GM20000 (cell line): ENCODE results near the gene NANOG.
"Not testable (repeated sequence)": the region's sequence is repeated elsewhere in the genome, so short reads cannot be mapped to it uniquely, and the experiment has no call there.

Experiments
- DNase-seq: peaks from one replicate; pipeline ENCODE4 v3.0.0; 2012; ENCODE audit warnings: low spot score
- TF ChIP-seq, protein P1 (sequence below): IDR thresholded peaks from 2 replicates; pipeline ENCODE4 v1.5.1; 2012; ENCODE audit warnings: mild to moderate bottlenecking, control low read depth; ENCODE audit errors: extremely low read depth, missing control alignments

NANOG gene

GRCh38 chr12:7793211-7793610 is 4.0 kb downstream of the NANOG start:
- TF ChIP-seq, protein P1, sequence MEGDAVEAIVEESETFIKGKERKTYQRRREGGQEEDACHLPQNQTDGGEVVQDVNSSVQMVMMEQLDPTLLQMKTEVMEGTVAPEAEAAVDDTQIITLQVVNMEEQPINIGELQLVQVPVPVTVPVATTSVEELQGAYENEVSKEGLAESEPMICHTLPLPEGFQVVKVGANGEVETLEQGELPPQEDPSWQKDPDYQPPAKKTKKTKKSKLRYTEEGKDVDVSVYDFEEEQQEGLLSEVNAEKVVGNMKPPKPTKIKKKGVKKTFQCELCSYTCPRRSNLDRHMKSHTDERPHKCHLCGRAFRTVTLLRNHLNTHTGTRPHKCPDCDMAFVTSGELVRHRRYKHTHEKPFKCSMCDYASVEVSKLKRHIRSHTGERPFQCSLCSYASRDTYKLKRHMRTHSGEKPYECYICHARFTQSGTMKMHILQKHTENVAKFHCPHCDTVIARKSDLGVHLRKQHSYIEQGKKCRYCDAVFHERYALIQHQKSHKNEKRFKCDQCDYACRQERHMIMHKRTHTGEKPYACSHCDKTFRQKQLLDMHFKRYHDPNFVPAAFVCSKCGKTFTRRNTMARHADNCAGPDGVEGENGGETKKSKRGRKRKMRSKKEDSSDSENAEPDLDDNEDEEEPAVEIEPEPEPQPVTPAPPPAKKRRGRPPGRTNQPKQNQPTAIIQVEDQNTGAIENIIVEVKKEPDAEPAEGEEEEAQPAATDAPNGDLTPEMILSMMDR = no peak
- no peak for DNase-seq

DNA sequence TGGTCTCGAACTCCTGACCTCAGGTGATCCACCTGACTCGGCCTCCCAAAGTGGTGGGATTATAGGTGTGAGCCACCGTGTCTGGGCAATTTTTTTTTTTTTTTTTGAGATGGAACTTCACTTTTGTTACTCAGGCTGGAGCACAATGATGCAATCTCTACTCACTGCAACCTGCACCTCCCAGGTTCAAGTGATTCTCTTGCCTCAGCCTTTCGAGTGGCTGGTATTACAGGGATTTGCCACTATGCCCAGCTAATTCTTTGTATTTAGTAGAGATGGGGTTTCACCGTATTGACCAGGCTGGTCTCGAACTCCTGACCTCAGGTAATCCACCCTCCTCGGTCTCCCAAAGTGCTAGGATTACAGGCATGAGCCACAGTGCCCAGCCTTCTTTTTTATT is 8.1 kb downstream of the NANOG start:
- DNase-seq = not testable (repeated sequence)

DNA sequence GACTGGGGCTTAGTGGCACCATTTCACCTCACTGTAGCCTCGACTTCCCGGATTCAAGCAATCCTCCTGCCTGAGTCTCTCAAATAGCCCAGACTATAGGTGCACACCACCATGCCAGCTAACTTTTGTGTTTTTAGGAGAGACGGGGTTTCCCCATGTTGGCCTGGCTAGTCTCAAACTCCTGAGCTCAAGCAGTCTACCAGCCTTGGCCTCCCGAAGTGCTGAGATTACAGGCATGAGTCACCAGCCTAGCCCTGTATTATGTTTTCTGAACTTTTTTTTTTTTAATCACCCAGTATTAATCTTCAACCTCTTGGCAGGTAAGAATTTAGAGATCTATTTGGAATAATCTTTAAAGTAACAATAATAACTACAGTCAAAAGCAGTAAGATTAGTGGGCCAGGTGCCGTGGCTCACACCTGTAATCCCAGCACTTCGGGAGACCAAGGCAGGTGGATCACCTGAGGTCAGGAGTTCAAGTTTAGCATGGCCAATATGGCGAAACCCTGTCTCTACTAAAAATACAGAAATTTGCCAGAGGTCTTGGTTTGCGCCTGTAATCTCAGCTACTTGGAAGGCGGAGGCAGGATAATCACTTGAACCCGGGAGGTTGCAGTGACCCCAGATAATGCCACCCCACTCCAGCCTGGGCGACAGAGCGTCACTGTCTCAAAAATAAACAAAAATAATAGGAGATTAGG is 8.6 kb downstream of the NANOG start:
- DNase-seq = no peak

DNA sequence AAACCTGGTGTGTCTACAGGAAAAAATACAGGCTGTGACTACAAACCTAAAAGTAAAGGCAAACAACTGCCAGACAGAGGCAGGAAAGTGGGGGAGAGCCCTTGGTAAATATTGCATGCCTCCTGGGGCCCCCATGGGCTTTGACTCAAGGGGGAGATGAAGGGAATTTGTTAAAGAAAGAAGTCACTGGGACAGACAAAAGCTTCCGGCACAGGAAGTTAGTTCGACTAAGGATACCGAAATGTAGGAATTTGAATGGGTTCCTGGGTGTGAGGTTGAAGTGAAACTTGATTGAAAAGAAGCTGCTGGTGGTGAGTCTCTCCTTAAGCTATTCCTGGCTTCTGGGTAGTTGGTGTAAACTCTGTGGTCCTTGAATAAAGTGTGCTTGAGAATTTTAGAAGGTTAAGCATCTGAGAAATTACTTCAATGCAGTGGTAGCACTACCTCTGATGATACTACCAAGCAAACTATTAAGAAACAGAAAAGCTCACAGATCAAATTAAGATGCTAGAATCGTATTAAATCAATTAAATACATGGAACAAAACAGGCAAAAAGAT is 9.6 kb downstream of the NANOG start:
- DNase-seq = not testable (repeated sequence)

More for the DNA sequence above, 8.6 kb downstream of the NANOG start:
- TF ChIP-seq, protein P1 = no peak

DNA sequence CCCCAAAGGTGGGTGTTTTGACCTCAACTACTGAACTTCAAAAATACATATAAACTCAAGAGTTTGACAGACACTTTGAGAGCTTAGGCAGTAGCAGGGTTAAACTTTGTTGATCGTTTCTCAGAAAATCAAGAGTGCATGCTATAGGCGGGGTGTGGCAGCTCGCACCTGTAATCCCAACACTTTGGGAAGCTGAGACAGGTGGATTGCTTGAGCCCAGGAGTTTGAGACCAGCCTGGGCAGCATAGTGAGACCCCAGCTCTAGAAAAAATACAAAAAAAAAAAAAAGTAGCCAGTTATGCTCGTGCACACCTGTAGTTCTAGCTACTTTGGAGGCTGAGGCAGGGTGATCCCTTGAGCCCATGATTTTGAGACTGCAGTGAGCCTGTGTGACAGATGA is 12.3 kb downstream of the NANOG start:
- no peak for DNase-seq
- TF ChIP-seq, protein P1 = no peak

GRCh38 chr12:7806319-7806718 is 17.1 kb downstream of the NANOG start:
- not testable (repeated sequence) for DNase-seq

- peak; percentile 73 for DNase-seq
- TF ChIP-seq, protein P1 = peak; percentile 88
Measured at GRCh38 chr12:7806863-7807487, 17.8 kb downstream of the NANOG start.

- DNase-seq = not testable (repeated sequence)
Measured at GRCh38 chr12:7825754-7826153, 36.6 kb downstream of the NANOG start.

- DNase-seq = not testable (repeated sequence)
Measured at GRCh38 chr12:7829737-7830136, 40.5 kb downstream of the NANOG start.

DNA sequence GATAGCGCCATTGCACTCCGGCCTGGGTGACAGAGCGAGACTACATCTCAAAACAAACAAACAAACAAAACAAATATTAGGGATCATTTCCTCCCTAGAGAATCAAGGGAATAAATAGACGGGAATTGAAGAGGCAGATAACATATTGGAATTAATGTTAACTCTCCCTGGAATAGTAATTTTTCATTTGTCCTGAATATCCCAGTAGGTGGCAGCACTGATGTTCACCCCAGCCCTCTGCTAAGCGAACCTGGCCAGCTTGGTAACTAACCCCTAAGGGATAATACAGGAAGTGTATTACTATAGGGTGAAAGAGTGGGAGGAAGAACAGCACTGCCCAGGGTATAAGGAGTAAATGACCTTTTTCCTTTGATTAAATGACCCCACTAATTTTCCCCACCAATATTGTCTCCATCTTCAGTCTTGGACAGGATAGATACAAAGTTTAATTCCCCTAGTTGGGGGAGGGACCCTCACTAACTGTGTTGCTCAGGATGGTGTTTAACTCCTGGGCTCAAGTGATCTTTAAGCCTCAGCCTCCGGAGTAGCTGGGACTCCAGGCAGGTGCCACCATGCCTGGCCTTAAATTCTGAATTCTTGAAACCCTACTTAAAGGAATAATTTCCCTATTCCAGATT is 43.0 kb downstream of the NANOG start:
- DNase-seq = peak; percentile 72
- TF ChIP-seq, protein P1 = peak; percentile 40

- not testable (repeated sequence) for DNase-seq
Measured at GRCh38 chr12:7833201-7833600, 44.0 kb downstream of the NANOG start.
